Left lung (tissue), 10 donors: ENCODE results near the gene SPECC1L. TPM values are rescaled to one million over a fixed set of nuclear protein-coding genes. Genes with fewer than 3 reads are reported as not detected.

Experiments used
- ATAC-seq: fragments of 200-7000 bp; cut with Tn5 transposase; one replicate; pipeline ENCODE4 v1.9.1; 2020; ENCODE audit warnings: moderate library complexity
- DNase-seq, 4 donors: peaks; one replicate each; pipeline ENCODE4 v3.0.0-alpha.2; 2013 to 2020
- H3K27ac ChIP-seq, 2 donors: fragments of 200-600 bp; sonication (generic) in 1 of 2; one replicate each; pipeline versions ENCODE4 v1.5.0 to v1.8.0; 2020 to 2021
- H3K27me3 ChIP-seq, 2 donors: fragments of 200-600 bp; sonication (generic) in 1 of 2; one replicate each; pipeline versions ENCODE4 v1.5.0 to v1.8.0; 2020 to 2021
- H3K36me3 ChIP-seq, 2 donors: fragments of 200-600 bp; sonication (generic) in 1 of 2; one replicate each; pipeline versions ENCODE4 v1.5.0 to v1.8.0; 2020 to 2021
- H3K4me1 ChIP-seq, 2 donors: fragments of 200-600 bp; one replicate each; pipeline ENCODE4 v1.8.0; 2021
- H3K4me3 ChIP-seq, 2 donors: fragments of 200-600 bp; sonication (generic) in 1 of 2; one replicate each; pipeline versions ENCODE4 v1.5.0 to v1.8.0; 2020 to 2021; ENCODE audit warnings: mild to moderate bottlenecking in 1 of 2
- H3K9me3 ChIP-seq, 2 donors: fragments of 200-600 bp; sonication (generic) in 1 of 2; one replicate each; pipeline versions ENCODE4 v1.5.0 to v1.8.0; 2020 to 2021
- intact Hi-C, 2 donors: fragments of 100-400 bp; cut with DNase I; formaldehyde crosslinking; loops; one replicate each; pipeline versions ENCODE4 v1.11.2 to v1.14.2; 2022
- polyA plus RNA-seq, 6 donors: library from polyadenylated mRNA; unstranded; fragments of 120-200 nt; gene quantifications; one replicate each; pipeline ENCODE4 v1.2.1, GENCODE V29; 2013; ENCODE audit not compliant: insufficient read length in 6 of 6
- total RNA-seq, 2 donors: library from RNA; stranded (reverse); fragmentation: NEBNext Ultra II Directional; extraction: Animal tissue kit (Norgen Biotek cat#: 25700); gene quantifications; one replicate each; pipeline ENCODE4 v1.2.1, GENCODE V29; 2021
- TF ChIP-seq, protein P1 (sequence below), 2 donors: fragments of 200-600 bp; sonication (generic) in 1 of 2; IDR thresholded peaks; one replicate each; pipeline versions ENCODE4 v1.5.0 to v1.8.0; 2021; ENCODE audit warnings: antibody characterized with exemption in 2 of 2
- donor health status: DM: no; HTN: yes; CAD: no.
- donor health status: DM: no; HTN: no; CAD: no.

Gene SPECC1L
- total and polyA plus RNA-seq, 8 donors = 70.9 to 94.4 (median 80.9) TPM

DNA sequence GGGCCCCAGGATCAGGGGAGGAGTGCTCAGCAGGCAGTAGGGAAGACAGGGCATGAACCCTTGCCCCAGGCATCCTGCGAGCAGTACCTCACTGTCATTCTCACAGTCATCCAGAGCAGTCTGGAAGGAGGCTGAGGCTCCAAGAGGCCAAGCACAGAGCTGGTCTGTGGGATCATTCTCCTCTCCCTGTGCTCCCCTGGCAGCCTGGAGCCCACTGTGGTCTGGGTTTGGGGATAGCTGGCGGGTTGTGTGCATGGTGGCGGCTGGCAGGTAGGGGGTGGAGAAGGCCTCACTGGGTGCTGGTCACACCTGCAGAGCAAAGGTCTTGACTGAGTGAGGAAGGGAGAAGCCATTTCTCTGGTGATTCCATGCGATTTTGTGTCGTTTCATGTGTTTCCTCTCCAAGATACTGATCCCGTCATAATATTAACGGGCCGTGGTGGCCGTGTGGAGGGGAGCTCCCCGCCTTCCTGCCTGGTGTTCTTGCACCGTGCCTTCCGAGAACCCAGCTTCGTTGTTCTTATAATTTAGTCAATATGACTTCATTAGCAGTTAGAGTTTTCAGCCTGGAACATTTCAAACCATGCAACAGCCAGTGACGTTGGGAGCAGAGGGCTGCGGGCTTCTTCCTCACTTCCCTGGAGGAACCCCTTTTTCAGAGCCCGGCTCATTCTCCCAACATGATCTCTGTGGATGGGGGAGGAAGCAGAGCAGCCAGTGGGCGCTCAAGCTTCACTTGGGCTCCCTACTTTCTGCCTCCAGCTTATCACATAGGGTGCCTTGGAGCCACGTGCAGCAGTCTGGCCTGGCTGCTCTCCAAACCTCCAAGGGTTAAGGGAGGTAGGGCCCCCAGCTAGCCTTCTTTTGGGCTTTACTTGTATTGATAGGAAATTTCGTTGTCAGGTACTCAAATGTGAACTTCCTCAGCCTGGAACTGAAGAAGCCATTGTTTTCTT is 136.0 kb downstream of the SPECC1L start:
- TF ChIP-seq, protein P1, sequence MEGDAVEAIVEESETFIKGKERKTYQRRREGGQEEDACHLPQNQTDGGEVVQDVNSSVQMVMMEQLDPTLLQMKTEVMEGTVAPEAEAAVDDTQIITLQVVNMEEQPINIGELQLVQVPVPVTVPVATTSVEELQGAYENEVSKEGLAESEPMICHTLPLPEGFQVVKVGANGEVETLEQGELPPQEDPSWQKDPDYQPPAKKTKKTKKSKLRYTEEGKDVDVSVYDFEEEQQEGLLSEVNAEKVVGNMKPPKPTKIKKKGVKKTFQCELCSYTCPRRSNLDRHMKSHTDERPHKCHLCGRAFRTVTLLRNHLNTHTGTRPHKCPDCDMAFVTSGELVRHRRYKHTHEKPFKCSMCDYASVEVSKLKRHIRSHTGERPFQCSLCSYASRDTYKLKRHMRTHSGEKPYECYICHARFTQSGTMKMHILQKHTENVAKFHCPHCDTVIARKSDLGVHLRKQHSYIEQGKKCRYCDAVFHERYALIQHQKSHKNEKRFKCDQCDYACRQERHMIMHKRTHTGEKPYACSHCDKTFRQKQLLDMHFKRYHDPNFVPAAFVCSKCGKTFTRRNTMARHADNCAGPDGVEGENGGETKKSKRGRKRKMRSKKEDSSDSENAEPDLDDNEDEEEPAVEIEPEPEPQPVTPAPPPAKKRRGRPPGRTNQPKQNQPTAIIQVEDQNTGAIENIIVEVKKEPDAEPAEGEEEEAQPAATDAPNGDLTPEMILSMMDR (IDR thresholded peaks at IDR 0.05) = no peak
- Histone ChIP-seq H3K36me3 (peaks cover 0 to 27% of the 10 kb centered on the region in 2 donors), H3K27me3 (no peaks in the 10 kb centered on the region), H3K9me3 (no peaks in the 10 kb centered on the region), H3K4me1 (peaks cover 16 to 69% of the 10 kb centered on the region in 2 donors), H3K27ac (peak overlapping the region; percentile 15 to 40), H3K4me3 (no peak overlapping the region)
- intact Hi-C loops = no loop called here
- ATAC-seq (no peak), DNase-seq (no peak)

DNA sequence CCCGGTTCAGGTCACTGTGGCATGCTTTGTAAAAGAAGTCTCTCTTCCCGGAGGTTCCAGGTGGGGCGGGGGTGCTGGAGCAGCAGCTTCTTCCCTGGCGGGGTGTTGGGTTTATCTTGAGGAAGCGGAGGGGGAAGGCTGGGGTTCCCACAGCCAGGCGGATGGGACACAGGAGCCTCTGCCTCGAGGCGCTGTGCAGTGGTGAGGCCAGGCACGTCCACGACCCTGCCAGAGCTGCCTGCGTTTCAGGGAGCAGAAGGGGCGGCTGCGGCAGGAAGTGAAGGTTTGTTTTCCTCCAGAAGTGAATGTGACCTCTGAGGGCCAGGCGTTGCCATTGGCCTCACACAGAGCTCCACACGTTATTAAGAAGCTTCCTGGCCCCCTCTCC is 136.6 kb downstream of the SPECC1L start:
- H3K27me3 ChIP-seq = no peaks in the 10 kb centered on the region
- DNase-seq (peak in 1 of 4 donors; percentile 51), ATAC-seq (no peak)
- intact Hi-C loops = no loop called here
- peak overlapping the region; percentile 15 to 40 for H3K27ac ChIP-seq
- H3K4me3 ChIP-seq = no peak overlapping the region
- TF ChIP-seq, protein P1 (IDR thresholded peaks at IDR 0.05) = no peak
- peaks cover 14 to 64% of the 10 kb centered on the region in 2 donors for H3K4me1 ChIP-seq
- H3K9me3 ChIP-seq = no peaks in the 10 kb centered on the region
- H3K36me3 ChIP-seq = peaks cover 0 to 32% of the 10 kb centered on the region in 2 donors

DNA sequence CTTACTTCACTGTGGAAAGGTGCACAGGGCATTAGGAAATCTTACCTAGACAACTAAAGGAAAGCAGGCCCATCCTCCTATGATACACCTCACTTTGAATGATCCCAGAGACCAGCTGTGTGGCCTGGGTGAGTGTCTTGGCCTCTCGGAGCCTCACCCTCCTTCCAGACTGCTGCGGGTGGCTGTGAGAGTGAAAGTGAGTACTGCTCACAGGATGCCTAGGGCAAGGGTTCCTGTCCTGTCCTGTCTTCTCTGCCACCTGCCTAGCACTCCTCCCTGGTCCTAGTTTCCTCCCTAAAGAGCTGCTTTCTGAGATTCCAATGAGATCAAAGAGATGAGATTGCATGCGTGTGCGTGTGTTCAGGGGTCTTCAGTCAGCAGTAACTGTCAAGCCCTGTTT is 137.3 kb downstream of the SPECC1L start:
- Histone ChIP-seq H3K9me3 (no peaks in the 10 kb centered on the region), H3K27me3 (no peaks in the 10 kb centered on the region), H3K27ac (peak overlapping the region in 1 of 2 donors; percentile 40), H3K4me1 (peaks cover 8 to 58% of the 10 kb centered on the region in 2 donors), H3K36me3 (peaks cover 0 to 38% of the 10 kb centered on the region in 2 donors), H3K4me3 (no peak overlapping the region)
- DNase-seq = no peak
- TF ChIP-seq, protein P1 (IDR thresholded peaks at IDR 0.05) = no peak
- intact Hi-C loops = no loop called here
- no peak for ATAC-seq

DNA sequence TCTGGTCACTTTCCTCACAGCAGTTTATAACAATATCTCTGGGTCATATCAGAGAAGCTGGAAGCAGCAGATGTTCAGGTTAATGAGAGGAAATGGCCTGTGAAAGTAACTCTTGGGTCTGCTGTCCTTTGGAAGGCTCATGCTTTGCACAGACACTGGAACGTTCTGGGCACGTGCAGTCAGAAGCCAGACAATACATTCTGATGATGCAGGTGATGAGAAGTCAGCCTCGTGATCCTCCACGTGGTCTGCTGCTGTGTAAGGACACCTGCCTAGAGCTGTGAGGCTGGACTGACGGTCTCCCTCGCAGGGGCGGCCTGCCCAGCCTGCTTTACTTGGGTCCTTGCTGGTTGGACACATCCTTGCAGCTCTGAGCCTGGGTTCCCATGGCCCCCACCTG is 138.0 kb downstream of the SPECC1L start:
- no peak for ATAC-seq
- TF ChIP-seq, protein P1 (IDR thresholded peaks at IDR 0.05) = no peak
- no peak overlapping the region for H3K27ac ChIP-seq
- H3K4me3 ChIP-seq = no peak overlapping the region
- no peaks in the 10 kb centered on the region for H3K27me3 ChIP-seq
- DNase-seq = no peak
- H3K36me3 ChIP-seq = peaks cover 0 to 45% of the 10 kb centered on the region in 2 donors
- H3K9me3 ChIP-seq = no peaks in the 10 kb centered on the region
- intact Hi-C loops = no loop called here
- H3K4me1 ChIP-seq = peaks cover 2 to 50% of the 10 kb centered on the region in 2 donors

DNA sequence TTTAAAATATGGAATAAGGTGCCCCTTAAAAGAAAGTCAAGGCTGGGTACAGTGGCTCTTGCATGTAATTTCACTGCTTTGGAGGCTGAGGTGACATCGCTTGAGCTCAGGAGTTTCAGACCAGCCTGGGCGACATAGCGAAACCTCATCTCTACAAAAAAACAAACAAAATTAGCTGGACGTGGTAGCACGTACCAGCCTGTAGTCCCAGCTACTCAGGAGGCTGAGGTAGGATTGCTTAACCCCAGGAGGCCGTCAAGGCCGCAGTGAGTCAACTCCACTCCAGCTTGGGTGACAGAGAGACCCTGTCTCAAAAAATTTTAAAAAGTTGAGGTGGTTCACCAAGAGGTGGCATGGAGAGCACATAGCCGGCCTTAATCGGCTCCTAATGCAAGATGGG is 139.1 kb downstream of the SPECC1L start:
- Histone ChIP-seq H3K4me3 (no peak overlapping the region), H3K9me3 (no peaks in the 10 kb centered on the region), H3K4me1 (peaks cover 0 to 45% of the 10 kb centered on the region in 2 donors), H3K27me3 (no peaks in the 10 kb centered on the region), H3K27ac (no peak overlapping the region), H3K36me3 (peaks cover 0 to 48% of the 10 kb centered on the region in 2 donors)
- no peak for ATAC-seq
- DNase-seq = no peak
- TF ChIP-seq, protein P1 (IDR thresholded peaks at IDR 0.05) = no peak
- intact Hi-C loops = no loop called here
